AG04449 (cell line): ENCODE data around the gene INSRR.

ENCODE experiments used
- CTCF ChIA-PET: fragments of 350-600 bp; formaldehyde crosslinking; extraction: SDS; loops from one replicate; lab custom pipeline; 2021; ENCODE audit warnings: antibody characterized with exemption; lab: Yijun Ruan, JAX
- POLR2A ChIA-PET: fragments of 400-600, 350-600 bp; formaldehyde crosslinking; extraction: SDS; loops from one replicate; lab custom pipeline; 2020; ENCODE audit warnings: antibody characterized with exemption, inconsistent platforms; lab: Yijun Ruan, JAX
- DNase-seq: peaks from one replicate; pipeline ENCODE4 v3.0.0-alpha.2; 2010; ENCODE audit warnings: low read depth, low spot score
- H3K4me3 ChIP-seq: 2 replicates; pipeline ENCODE4 v1.5.1; 2011; ENCODE audit warnings: low read depth, mild to moderate bottlenecking, control low read depth, low read length
- TF ChIP-seq, protein P1 (sequence below): IDR thresholded peaks from one replicate; pipeline ENCODE4 v1.5.1; 2011; ENCODE audit warnings: mild to moderate bottlenecking, moderate library complexity, low read length, control low read depth, inconsistent platforms; ENCODE audit not compliant: insufficient read depth; ENCODE audit errors: missing control alignments

Gene INSRR

GRCh38 chr1:156839426-156840109 lies 19.3 kb downstream of the INSRR start:
- TF ChIP-seq, protein P1, sequence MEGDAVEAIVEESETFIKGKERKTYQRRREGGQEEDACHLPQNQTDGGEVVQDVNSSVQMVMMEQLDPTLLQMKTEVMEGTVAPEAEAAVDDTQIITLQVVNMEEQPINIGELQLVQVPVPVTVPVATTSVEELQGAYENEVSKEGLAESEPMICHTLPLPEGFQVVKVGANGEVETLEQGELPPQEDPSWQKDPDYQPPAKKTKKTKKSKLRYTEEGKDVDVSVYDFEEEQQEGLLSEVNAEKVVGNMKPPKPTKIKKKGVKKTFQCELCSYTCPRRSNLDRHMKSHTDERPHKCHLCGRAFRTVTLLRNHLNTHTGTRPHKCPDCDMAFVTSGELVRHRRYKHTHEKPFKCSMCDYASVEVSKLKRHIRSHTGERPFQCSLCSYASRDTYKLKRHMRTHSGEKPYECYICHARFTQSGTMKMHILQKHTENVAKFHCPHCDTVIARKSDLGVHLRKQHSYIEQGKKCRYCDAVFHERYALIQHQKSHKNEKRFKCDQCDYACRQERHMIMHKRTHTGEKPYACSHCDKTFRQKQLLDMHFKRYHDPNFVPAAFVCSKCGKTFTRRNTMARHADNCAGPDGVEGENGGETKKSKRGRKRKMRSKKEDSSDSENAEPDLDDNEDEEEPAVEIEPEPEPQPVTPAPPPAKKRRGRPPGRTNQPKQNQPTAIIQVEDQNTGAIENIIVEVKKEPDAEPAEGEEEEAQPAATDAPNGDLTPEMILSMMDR = no peak
- H3K4me3 ChIP-seq = no peak overlapping the region
- ChIA-PET POLR2A (no interaction called here), CTCF (interaction anchor here (0.8 to 10.8 kb wide), 30 partner anchors 9 to 161 kb away, joined by 3 to 121 read pairs (median 8); partner anchors contain the start of genes INSRR, NTRK1 and PEAR1)
- no peak for DNase-seq

GRCh38 chr1:156838972-156839371 lies 19.9 kb downstream of the INSRR start:
- DNase-seq = no peak
- ChIA-PET CTCF (interaction anchor here (0.8 to 10.8 kb wide), 42 partner anchors 9 to 161 kb away, joined by 3 to 121 read pairs (median 5); partner anchors contain the start of genes INSRR, NTRK1 and PEAR1), POLR2A (no interaction called here)
- TF ChIP-seq, protein P1 = peak; percentile 85
- H3K4me3 ChIP-seq = no peak overlapping the region

DNA sequence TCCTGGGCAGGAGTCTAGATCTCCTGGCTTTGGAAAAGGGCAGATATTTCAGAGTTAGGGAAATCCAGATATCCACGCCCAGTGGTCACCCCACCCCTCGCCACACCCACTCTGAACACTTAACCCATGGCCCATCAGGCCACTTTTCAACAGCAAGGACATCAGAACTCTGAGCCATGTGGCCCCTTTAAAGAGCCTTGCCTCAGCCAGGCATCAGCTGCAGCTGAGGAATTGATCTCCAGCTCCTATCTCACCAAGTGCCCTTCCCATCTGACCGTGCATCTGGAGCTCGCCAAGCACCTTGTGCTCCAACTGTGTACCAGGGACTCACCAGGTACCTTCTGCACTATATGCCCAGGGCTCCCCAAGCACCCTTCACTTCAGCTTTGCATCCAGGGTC lies 22.0 kb downstream of the INSRR start:
- POLR2A ChIA-PET = no interaction called here
- CTCF ChIA-PET = interaction anchor here (1.1 to 10.8 kb wide), 14 partner anchors 12 to 110 kb away, joined by 3 to 121 read pairs (median 26); partner anchors contain the start of genes INSRR, NTRK1 and PEAR1
- no peak for DNase-seq

DNA sequence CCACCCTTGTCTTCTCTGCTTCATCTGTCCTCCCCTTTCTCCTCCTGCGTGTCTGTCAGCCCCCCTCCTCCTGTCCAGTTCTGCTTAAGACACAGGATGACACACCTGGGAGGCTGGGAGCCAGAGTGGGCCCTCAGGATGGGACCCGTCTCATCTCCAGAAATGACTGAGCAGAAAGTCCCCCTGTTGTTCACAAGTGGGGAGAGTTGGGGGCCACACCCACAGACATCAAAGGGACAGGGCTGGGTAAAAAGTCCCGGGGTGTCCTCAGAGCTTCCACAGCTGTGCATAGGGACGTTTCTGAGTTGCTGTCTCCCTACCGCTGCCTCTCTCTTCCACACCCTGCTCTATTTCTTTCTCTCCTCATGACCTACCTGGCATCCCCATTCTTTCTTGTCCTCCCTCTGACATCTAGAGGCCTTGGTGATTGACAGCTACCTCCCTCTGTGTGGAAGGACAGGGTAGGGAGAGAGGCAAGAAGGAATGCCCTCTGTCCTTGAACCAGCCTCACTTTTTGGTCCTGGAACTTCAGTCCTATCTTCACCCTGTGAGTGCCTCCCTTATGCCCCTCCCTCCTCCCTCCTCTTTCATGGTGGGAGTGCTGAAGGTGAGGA lies 22.8 kb downstream of the INSRR start:
- DNase-seq = no peak
- ChIA-PET POLR2A (no interaction called here), CTCF (interaction anchor here (2.0 to 10.8 kb wide), 8 partner anchors 11 to 92 kb away, joined by 8 to 121 read pairs (median 55); partner anchors contain the start of genes INSRR, NTRK1 and PEAR1)
- H3K4me3 ChIP-seq = no peak overlapping the region
- TF ChIP-seq, protein P1 = no peak

More for the DNA sequence above, 22.0 kb downstream of the INSRR start:
- TF ChIP-seq, protein P1 = no peak
- H3K4me3 ChIP-seq = no peak overlapping the region

DNA sequence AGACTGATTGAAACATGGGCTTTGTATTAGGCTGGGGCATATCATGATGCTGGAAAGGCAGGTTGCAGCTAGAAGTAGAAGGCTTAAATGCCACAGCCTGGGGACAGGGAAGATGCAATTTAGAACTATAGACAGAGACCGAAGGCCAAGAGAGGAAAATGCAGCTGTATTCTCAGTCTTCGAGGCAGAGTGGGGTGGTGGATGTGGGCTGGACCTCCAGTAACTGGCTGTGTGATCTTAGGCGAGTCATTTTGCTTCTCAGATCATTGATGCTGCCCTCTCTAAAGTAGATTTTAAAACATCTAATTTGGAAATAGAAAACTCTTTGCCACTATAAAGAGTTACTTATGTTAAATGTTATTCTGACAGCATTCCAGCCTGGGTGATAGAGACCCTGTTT lies 24.6 kb downstream of the INSRR start:
- no peak overlapping the region for H3K4me3 ChIP-seq
- DNase-seq = no peak
- ChIA-PET POLR2A (no interaction called here), CTCF (interaction anchor here (0.8 to 10.8 kb wide), 10 partner anchors 9 to 108 kb away, joined by 3 to 121 read pairs (median 4); partner anchors contain the start of genes INSRR, NTRK1 and PEAR1)
- TF ChIP-seq, protein P1 = no peak

DNA sequence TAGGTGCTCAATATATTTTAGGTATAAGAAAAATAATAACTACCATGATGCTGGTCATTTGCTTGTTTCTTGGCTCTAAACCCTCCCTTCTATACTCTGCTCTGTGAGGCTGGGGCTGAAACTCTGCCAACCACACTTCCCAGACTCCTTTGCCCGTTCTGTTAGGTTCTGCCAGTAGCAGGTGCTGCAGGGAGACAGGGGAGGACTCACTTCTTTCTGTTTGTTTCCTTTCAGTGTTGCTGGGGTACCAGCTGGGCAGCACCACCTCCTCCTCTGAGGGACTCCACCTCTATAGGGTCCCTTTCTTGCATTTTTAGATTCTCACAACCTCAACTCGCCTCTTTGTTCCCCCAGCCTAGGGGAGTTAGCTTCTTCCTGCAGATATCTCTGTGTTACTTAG lies 25.3 kb downstream of the INSRR start:
- POLR2A ChIA-PET = no interaction called here
- TF ChIP-seq, protein P1 = no peak
- CTCF ChIA-PET = interaction anchor here (0.7 to 10.8 kb wide), 10 partner anchors 9 to 144 kb away, joined by 3 to 121 read pairs (median 3); partner anchors contain the start of genes INSRR, NTRK1 and PEAR1
- no peak overlapping the region for H3K4me3 ChIP-seq
- no peak for DNase-seq
